Activated T-cell treated with anti-CD3 and anti-CD28 coated beads for 1 hour (primary cell): ENCODE data around the gene LRRC7.
"Not testable (repeated sequence)": the region's sequence is repeated elsewhere in the genome, so short reads cannot be mapped to it uniquely, and the experiment has no call there.

Source experiments
- DNase-seq: peaks from one replicate; pipeline ENCODE4 v3.0.0-alpha.2; 2020; ENCODE audit warnings: low read depth

The LRRC7 gene

DNA sequence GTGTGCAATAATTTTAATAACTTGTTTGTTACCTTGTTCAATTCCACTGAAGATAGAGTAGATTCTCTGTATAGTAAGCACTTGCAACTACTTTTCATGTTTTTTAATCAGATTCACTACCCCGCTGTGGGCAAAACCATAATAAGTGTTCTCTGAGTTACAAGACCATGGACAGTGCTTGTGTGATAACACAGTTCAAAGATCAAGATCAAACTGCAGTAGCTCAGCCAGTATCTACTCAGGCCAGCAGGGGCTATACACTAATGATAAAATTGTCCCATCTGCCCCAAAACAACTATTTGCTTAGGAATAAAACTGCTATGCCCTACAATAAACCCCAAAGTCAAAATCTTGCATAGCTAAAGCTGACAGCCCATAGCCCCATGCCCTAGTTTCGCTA is 129.6 kb downstream of the LRRC7 start:
- DNase-seq: no peak

- no peak for DNase-seq
Measured at GRCh38 chr1:69700770-69701169, 133.0 kb downstream of the LRRC7 start.

DNA sequence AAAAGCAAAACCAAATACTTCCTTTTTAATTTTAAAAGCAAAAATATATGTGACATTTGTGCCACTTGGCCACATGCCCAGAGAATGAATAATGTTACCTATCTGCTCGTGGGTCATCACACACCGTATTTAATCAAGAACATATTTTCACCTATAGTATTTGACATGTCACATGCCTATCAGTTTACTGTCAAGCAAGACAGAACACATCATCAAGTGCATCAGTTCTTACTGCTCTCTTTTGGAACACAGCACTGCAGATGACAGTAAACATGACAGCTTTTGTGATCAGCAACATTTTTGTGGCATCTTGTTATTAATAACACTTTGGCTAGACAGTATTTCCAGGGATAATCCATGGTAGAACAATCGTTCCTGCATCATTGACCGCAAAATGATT is 134.4 kb downstream of the LRRC7 start:
- no peak for DNase-seq

DNA sequence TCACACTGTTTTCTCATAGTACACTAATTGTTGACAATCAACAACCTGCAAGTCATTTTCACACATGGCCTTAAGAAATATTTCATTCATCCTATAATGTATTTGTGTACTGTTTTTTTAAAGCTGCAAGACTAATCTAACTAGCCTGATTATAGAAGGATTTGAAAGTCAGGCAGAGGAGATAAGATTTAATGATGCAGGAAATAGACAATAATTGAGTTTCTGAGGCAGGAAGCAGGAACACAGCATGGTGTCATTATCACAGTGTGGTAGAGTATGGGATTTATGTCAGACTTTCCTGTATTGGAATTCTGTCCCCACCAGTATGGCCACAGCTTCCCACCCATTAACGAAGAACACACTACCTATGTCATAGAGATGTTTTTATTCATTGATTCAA is 138.8 kb downstream of the LRRC7 start:
- no peak for DNase-seq

GRCh38 chr1:69707103-69707502 is 139.4 kb downstream of the LRRC7 start:
- no peak for DNase-seq

DNA sequence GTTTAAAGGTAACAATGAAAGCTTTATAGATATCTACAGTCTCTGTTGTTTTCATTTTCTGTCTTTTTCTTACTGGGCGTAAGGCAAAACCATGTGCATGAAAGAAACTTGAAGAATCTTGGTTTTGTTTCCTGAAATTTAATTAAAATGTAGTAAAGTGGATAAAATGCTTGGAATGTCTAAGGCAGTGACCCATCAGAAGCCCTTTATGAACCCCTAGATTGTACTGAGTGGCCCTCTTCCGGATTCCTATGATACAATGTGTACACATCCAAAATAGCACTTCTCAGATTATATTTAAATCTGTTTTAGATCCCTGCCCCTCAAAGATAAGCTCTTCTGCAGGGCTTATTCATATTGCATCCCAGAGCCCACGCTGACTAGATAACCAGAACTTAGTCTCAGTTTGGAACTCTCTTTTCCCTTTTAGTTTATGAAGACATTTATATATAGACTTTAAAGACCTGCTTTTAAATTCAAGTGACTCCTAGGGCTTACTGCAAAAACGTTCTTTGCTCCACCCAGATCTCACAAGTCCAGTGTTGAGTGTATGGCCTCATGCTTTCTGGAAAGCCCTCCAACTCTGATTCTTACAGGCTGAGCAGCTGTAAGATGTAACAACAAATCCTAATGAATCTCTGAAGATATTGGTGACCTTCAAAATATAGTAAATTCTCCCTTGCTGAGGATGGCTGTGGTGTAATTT is 142.9 kb downstream of the LRRC7 start:
- no peak for DNase-seq

- DNase-seq: no peak
Measured at GRCh38 chr1:69711190-69711930, 143.6 kb downstream of the LRRC7 start.

GRCh38 chr1:69717834-69718233 is 150.1 kb downstream of the LRRC7 start:
- not testable (repeated sequence) for DNase-seq

DNA sequence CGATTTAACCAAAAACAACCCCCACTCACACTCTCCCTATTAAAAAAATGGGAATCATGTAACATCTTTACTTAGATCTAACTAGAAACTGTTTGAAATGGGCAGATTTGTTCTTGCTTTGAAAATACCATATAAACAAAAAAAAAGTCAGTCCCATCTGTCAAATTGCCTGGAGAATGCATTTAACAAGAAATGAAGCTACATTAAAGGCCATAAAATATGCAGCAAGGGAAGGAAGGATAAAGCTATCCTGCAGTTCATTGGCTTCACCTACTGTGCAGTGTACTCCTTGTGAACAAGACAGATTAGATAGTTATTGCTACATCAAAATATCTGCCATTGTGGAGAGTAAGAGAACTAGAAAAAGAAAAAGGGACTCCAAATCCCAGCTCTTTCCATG is 160.5 kb downstream of the LRRC7 start:
- no peak for DNase-seq

DNA sequence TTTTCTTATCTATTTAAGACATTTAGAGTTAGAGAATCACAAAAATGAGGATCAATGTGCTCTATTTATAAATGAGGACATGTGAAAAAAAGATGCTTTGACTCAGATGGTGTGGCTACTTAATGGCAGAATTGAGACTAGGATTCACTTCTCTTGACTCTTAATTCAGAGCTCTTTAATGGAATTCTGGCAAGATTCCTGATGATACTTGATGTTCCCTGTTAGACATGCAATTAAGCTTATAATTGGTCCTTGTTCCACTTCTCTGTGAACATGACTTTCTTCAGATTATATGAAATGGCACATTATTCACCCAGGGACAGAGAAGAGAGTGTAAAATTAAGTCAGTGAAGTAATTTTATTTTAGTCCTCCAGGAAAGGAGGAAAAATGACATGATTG is 165.3 kb downstream of the LRRC7 start:
- DNase-seq: no peak

- DNase-seq: no peak
Measured at GRCh38 chr1:69737527-69738185, 169.9 kb downstream of the LRRC7 start.

DNA sequence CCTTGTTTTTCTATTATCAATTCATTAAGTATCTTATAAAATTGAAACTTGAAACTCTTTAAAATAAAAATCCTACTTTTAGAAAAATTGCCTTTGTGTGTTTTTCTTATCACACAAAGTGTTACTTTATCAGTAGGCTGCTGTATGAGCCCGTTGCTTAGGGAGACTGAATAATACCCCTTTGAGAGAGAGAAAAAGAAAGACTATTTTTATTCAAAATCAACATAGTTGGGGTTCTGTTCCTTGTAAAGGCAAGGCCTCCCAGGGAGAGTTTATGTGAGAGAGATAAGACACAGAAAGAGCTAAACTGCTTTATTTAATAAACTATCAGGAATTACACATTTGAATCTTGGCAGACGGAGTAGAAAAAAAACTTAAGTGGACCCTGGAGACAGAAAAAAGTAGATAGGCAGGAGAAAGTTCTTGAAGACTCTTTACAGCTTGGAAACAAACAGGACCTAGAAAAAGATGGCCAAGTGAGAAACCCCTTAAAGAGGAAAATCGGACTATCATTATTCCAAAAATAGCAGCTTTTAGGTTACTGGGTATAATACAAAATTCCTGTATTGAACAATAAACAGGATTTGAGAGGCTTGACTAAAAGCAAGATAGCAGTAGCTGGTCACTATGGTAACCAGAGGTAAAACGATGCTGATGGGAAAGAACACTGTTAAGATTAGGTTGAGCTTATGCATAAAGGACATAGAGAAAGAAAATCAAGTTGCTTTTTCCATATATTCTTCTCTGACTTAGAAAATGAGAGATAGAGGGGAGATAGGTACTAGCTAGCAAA is 170.9 kb downstream of the LRRC7 start:
- DNase-seq: no peak

- no peak for DNase-seq
Measured at GRCh38 chr1:69739251-69739605, 171.5 kb downstream of the LRRC7 start.

- DNase-seq: no peak
Measured at GRCh38 chr1:69743146-69743545, 175.4 kb downstream of the LRRC7 start.

GRCh38 chr1:69744381-69744780 is 176.7 kb downstream of the LRRC7 start:
- no peak for DNase-seq

DNA sequence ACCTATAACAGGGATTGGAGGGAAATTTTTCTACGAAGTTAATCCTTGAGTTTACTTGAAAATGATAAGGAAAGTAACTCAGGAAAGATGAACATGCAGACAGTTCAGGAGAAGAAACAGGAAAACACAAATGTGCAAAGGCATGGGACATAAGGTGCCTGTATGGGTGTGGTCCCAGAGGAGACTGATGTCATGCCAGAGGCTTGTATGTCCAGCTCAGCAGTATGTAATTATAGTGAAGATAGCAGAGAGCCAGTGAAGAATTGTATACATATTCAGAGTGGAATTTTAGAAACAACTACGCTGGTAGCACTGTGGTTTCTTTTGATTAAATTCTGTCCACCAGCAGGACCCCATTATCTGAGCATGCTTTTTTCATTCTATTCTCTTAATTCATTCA is 179.5 kb downstream of the LRRC7 start:
- no peak for DNase-seq

DNA sequence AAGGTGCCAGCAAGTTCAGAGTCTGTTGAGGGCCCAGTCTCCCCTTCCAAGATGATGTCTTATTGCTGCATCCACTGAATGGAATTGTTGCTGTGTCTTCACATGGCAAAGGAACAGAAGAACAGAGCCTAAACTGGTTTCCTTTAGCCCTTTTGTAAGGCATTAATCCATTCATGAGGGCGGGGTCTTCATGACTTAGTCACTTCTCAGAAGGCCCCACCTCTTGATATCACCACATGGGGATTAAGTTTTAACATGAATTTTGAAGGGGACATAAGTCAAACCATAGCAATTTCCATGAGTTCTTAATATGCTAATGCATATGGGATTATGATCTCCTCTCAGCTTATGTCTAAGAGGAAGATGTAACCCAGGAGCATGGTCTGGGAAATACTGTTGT is 182.9 kb downstream of the LRRC7 start:
- DNase-seq: no peak

GRCh38 chr1:69752831-69753230 is 185.1 kb downstream of the LRRC7 start:
- no peak for DNase-seq

GRCh38 chr1:69754521-69754920 is 186.8 kb downstream of the LRRC7 start:
- no peak for DNase-seq

- no peak for DNase-seq
Measured at GRCh38 chr1:69755647-69756046, 187.9 kb downstream of the LRRC7 start.

GRCh38 chr1:69765951-69766350 is 198.2 kb downstream of the LRRC7 start:
- no peak for DNase-seq

DNA sequence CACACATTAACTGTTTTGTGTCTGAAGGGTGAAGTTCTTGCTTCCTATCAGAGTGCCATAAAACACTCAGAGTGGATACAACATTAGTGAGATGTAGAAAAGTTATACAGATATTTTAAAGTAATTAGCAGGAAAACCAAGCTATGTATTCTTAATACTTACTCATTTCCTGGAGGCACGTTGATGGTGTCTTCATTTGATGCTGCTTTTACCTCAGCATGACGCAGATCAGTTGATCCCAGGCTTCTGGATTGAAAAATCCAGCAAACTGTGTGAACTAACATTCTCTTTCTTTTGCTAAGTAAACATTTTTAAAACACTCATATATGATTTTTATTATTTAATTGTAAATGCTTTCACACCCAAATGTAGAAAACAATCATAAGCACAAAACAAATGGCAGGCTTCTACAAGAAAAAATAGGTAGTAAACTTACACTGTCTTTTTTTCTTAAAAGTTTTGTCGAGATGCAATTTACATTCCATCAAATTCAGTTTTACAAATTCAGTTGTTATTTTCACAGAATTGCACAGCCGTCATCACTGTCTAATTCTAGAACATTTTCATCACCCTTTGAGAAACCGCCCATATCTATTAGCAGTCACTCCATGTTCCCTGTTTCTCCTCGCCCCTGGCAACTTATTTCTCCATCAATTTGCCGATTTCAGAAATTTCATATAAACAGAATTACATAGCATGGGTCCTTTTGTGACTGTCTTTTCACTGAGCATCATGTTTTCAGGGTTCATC is 198.9 kb downstream of the LRRC7 start:
- DNase-seq: no peak
